GM21528 (cell line): ENCODE measurements around the gene SLC66A3.

ENCODE experiments used
- ATAC-seq: cut with Tn5 transposase; IDR thresholded peaks from one replicate; pipeline ENCODE4 v1.9.1; 2021; ENCODE audit warnings: mild to moderate bottlenecking, moderate library complexity; ENCODE audit not compliant: unreplicated experiment, low FRiP score

SLC66A3 gene

GRCh38 chr2:11203480-11203879, 48.2 kb downstream of the SLC66A3 start:
- ATAC-seq, result no peak

GRCh38 chr2:11208083-11208482, 52.8 kb downstream of the SLC66A3 start:
- no peak for ATAC-seq

- no peak for ATAC-seq
Observed at GRCh38 chr2:11212645-11213044, 57.4 kb downstream of the SLC66A3 start.

GRCh38 chr2:11213090-11213638, 57.9 kb downstream of the SLC66A3 start:
- ATAC-seq, result no peak

GRCh38 chr2:11213975-11214374, 58.7 kb downstream of the SLC66A3 start:
- ATAC-seq, result no peak

GRCh38 chr2:11214770-11215169, 59.5 kb downstream of the SLC66A3 start:
- ATAC-seq, result no peak

GRCh38 chr2:11215407-11215806, 60.1 kb downstream of the SLC66A3 start:
- no peak for ATAC-seq

- ATAC-seq, result no peak
Observed at GRCh38 chr2:11220445-11220844, 65.2 kb downstream of the SLC66A3 start.

GRCh38 chr2:11222845-11223244, 67.6 kb downstream of the SLC66A3 start:
- ATAC-seq, result no peak

- no peak for ATAC-seq
Observed at GRCh38 chr2:11224887-11225286, 69.6 kb downstream of the SLC66A3 start.

GRCh38 chr2:11227595-11227994, 72.3 kb downstream of the SLC66A3 start:
- ATAC-seq, result no peak
